GM18861 (cell line): ENCODE results near the gene RASA2.

Experiments
- ATAC-seq: cut with Tn5 transposase; IDR thresholded peaks from one replicate; pipeline ENCODE4 v1.9.1; 2021; ENCODE audit not compliant: unreplicated experiment

The RASA2 gene

DNA sequence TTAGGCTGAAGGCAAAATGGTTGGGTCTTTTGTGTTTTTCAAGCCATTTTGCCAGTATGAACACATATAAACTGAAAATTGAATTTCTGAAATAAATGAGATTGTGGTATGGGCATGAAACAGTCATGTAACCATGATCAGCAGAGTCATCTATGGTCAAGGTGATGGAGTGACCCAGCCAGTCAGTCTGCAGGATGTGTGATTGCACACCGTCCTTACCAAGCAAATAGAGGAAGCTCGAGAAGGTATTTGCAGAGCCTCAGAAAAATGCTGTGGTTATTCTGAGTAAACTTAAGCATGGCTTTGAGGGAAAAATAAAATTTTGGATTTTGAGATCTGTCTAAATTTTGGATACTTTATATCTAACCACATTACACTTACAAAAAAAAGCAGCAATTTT is 155.4 kb downstream of the RASA2 start:
- no peak for ATAC-seq

DNA sequence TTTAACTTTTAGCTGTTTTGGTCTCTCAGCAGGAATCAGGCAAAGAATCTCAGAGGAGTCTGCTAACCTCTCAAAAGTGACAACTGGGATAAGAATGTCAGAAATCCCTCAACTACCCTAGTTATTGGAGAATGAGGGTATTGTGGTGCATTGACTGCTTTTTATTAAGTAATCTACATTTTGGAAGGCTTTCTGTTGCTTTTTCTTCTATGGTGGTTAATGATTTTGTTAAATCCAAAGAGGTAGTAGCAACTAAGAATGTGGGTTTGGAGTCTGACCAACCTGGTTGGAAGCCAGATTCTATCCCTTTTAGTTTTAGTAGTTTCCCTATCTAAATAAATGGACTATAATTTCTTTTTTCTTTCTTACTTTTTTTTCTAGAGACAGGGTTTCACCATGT is 156.6 kb downstream of the RASA2 start:
- ATAC-seq: no peak

DNA sequence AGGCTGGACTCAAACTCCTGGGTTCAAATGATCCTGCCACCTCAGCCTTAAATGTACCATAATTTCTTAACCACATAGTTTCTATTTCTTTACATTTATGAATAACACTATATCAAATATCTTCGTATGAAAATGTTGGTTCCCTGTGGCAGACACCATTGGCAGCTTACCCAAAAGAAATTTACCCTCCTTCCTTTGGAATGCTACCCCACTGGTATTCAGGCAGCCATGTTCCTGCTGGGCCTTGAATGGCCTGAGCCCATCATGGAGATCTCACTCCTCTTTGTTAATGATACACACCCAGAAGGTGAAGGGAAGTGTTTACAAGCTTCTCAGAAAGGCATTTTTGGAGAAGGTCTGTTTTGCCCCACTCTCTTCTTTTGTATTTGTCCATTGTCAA is 157.0 kb downstream of the RASA2 start:
- no peak for ATAC-seq

DNA sequence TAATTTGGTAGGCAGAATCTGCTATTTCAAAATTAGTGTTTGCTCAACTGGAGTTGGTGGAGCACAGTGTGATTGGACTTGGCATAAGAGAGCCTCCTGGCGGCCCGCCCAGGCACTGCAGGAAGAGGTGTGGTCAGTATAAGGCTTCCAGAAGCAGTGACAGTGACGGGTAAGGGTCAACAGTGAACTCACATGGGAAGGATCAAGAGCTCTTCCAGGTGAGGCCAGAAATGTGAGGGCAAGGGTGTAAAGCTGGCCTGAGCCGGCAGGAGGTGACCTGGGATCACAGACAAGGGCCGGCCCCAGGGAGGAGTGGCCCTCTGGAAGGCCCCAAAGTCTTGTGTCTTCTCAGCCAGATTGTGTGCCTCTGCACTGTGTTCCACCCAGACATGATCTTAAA is 158.1 kb downstream of the RASA2 start:
- ATAC-seq: peak; percentile 74

DNA sequence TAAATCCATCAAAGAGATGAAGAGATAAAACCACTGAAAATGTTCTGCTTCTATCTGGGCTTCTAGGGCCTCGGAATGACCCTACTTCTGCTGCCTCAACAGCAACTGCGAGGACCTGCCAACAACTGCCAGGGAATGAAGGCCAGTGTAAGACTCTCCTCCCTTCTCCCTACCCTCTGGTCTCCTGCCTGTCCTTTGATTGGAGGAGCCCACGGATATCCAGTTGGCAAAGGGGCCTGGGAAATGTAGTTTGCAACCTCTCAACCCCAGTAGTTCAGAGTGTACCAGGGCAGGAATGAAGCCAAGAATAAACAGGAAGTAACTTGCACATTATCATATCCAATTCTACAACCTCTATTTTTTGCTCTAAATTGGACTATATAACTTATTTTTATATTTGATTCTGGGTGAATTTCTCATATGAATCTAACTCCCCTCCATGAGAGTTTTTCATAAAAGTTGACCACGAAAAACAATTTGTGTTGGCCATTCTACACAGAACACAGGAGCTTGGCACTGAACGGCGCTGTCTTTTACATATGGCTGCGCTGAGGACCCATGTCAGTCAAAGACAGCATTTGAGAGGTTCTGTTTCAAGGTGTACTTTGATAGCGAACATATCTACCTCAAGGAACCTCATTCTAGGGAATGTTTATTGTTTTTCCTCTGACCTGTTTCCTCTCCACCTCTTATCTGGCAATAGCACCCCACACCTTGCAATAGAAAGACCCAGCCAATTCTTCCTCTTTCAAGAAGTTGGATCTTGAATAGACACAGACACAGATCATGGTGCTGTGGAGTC is 160.1 kb downstream of the RASA2 start:
- no peak for ATAC-seq

DNA sequence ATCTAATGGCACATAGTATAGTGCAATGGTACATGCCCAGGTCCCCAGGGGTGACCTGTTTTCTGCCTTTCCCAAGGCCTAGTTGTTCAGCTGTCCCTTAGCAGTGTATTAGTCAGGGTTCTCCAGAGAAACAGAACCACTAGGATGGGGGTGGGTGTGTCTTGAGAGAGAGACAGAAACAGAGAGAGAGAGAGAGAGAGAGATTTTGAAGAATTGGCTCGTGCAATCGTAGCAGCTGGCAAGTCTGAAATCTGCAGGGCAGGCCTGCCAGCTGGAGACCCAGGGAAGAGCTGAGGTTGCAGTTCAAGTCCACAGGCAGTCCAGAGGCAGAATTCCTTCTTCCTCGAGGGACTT is 160.7 kb downstream of the RASA2 start:
- ATAC-seq: no peak

DNA sequence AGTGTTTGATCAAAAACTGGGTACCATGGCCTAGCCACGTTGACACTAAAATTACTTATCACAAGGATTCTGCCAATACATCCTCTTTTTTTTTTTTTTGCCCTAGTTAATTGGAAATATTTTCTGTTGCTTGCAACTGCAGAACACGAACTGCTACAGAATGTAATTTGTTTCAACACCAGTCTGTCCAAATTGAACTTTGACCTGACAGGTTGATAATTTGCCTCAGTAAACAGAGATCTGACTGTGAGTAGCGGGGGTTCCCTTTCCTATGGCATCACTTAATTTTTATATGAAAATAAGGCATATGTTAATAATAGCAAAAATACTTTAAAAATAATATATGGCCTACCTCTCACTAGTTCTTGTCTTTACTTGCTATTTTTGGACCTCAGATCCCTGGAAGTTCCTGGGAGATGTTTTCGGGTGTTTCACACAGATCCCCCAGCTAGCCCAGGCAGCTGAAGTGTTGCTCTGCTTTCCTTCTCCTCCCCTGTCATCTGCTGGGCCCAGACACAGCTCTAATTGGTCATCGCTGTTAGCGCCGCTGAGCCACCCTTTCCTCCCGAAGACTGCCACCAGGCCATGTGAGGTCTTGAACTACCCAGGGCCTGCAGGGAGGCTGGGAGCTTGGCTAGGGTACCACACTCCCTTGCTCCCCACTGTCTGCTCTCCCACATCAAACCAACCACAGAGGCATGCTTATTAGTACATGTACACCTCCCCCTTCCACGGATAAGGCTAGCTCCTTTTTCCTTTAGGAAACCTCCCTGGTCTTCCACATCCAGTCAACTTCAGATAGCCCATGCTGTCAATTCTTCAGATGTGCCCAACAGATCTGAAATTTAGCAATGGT is 161.5 kb downstream of the RASA2 start:
- ATAC-seq: no peak

DNA sequence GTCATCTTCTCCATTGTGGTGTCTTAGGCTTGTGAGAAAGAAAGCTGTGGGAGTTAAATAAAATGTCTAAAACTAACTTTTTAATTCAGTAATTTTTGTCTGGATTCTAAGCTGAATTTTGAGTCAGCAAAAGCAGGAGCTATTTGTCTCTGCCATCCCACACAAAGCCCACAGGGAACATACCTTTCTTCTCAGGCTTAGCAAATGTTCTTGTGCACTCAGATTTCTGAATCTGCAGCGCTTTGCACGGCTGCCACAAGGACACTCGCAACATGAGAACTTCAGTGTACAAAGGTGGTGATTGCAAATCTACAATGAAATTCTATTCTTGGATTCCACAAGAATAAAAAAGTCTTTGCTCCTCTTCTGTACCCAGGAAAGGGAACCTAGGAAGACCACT is 163.0 kb downstream of the RASA2 start:
- ATAC-seq: no peak

DNA sequence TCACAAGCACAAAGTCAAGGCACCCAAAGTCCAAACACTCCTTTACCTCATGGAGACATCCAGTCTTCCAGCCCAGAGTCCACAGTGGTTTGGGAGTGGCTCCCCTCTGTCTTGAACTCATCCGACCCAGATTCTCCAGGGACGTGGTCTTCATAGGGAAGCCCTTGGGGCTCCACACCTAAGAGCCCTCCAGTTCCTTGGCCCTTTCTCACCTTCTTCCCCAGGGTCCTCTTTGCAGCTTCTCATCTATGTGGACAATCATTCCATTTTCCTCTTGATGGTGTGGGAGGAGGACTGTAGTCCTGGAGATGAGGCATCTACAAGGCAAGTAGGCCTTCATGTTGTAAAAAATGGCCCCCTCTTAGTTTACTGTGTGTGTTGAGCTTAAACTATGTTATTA is 164.0 kb downstream of the RASA2 start:
- ATAC-seq: no peak

DNA sequence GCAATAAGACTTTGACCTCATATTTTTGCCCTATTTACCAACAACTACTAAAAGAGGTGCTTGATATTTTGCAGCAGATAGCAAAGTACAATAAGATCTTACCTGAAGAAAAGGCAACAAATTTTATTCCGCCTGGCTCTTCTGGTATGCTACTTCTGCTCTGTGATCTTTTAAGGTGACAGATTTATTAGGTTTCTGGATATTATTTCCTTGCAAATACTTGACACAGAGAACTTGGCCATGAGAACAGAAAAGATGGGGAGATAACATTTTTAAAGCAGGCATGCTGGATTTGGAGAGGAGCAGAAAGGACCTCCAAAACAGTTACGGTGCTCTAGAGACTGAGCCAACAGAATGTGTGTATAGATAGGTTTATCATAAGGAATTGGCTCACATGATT is 164.6 kb downstream of the RASA2 start:
- no peak for ATAC-seq

DNA sequence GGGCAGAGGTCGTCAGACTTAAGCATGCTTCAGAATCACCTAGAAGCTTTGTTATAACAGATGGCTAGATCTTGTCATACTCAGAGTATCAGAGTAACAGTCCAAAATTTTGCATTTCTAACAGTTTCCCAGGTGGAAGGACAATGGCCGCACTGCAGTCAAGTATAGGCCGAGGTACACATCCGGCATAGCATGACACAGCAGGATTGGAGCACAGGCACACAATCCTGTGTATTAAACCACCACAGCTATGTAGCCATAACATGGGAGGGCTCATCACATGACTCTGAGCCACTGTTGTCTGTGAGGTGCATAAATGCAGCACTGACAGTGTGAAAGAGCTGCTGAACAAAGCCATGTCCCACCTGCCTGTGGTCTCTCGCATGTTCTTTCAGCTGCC is 165.5 kb downstream of the RASA2 start:
- ATAC-seq: no peak

DNA sequence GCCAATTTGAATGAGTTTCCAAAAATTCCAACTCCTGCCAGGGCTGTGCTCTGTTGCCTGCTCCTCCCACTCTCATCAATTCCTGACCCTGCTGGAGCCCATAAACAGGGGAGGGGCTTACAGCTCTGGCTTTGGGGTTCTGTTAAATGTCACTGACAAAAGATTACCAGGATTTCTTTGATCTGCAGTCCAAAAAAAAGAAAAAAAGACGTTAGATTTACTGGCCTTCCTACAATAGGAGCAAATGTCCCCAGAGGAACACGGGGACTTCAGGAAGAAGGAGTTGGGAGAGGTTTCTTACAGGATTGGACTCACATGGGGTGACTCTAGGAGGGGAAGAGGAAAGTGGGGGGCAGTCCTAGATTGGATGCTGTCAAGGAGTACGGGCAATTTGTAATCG is 167.0 kb downstream of the RASA2 start:
- ATAC-seq: no peak

DNA sequence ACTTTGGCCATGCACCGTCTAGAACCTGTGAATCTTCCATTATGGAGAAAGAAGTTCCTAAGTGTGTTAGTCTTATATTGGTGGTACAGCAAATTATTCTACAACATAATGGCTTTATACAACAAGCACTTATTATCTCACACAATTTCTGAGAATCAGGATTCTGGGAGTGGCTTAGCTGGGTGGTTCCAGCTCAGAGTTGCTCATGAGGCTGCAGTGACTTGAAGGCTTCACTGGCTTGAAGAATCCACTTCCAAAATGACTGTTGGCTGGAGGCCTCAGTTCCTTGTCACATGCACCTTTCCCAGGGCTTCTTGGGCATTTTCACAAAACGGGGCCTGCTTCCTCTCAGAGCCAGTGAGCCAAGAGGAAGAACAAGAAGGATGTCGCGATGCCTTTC is 169.0 kb downstream of the RASA2 start:
- ATAC-seq: no peak

DNA sequence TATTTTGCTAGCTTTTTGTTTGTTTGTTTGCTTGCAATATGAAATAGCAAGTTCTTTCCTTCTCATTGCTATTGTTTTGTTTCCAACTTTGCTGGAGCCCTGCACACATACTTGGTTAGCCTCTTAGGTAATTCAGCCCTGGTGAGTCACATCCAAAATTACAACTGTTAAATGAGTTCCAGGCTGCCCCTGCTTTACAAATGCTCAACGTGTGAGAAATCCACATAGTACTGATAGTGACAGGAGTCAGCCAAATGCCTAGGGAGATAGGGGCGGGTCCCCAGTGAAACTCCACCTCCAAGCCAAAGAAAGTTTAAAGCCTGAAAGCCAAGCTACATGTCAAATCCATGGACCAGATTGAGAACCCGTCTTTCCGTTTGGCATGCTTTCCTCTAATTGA is 169.9 kb downstream of the RASA2 start:
- ATAC-seq: no peak

DNA sequence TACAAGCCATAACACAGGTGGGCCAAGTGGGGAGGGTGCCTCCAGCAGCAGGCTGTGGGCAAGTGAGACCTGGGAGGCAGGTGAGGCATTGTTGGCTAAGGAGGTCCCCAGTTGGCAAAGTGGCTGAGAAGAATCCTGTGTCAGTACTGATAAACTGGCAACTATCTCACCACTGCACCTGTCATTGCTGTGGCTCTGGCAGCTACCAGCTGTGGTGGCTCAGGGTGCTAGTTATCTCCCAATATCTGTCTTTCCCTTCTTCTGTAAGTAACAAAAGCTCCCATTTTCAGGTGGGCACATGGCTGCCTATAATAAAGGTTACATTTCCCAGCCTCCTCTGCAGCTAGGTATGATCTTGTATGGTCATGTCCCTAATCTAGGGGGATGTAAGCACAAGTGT is 170.7 kb downstream of the RASA2 start:
- ATAC-seq: no peak

DNA sequence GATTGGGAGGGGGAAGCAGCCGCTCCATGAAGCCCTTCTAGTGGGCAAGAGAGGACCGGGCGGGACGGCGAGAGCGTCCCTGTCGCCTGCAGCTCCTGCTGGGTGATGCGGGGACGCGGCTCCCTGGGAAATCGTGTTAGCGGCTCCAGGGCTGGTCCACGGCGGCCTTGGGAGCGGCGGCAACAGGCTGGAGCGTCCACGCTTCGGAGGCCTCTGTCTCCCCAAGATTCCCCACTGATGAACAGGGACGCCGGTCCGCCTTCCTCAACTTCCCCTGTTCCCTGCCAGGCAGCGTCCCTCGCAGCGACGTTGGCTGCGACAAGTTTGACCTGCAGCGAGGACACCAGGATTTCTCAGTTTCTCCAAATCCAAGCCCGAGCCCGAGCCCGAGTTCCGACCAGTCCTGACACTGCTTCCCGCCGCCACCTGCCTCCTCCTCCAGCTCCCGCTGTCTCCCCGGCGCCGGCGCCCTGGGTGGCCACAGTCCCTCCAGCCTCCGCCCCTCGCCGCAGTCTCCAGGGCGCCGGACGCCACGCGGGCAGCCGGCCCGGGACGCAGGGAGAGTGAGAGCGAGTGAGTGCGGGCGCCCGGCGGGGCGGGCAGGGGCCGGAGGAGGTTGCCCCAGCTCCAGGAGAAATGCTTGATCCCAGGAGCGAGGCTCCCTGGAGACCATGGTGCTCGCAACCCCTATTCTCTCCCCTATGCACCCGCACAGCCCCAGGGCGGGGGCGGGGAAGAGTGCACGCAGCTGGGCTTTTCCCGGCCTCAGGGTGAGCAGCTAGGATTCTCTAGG is 173.2 kb downstream of the RASA2 start:
- ATAC-seq: no peak

DNA sequence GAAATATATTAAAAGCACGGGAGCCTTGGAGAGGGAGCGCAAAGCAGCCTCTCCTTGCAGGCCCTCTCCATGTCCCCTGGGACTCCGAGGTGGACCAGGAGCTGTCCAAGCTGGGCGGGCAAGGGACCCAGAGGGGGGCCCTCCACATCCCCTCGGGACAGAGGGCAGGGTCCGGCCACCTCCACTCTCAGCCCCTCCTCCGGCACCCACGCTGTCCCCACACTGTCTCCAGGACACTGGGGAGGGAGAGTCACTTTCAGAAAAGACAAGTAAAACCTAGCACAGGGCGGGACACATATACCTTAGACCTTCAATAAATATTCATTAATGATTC is 173.8 kb downstream of the RASA2 start:
- no peak for ATAC-seq

DNA sequence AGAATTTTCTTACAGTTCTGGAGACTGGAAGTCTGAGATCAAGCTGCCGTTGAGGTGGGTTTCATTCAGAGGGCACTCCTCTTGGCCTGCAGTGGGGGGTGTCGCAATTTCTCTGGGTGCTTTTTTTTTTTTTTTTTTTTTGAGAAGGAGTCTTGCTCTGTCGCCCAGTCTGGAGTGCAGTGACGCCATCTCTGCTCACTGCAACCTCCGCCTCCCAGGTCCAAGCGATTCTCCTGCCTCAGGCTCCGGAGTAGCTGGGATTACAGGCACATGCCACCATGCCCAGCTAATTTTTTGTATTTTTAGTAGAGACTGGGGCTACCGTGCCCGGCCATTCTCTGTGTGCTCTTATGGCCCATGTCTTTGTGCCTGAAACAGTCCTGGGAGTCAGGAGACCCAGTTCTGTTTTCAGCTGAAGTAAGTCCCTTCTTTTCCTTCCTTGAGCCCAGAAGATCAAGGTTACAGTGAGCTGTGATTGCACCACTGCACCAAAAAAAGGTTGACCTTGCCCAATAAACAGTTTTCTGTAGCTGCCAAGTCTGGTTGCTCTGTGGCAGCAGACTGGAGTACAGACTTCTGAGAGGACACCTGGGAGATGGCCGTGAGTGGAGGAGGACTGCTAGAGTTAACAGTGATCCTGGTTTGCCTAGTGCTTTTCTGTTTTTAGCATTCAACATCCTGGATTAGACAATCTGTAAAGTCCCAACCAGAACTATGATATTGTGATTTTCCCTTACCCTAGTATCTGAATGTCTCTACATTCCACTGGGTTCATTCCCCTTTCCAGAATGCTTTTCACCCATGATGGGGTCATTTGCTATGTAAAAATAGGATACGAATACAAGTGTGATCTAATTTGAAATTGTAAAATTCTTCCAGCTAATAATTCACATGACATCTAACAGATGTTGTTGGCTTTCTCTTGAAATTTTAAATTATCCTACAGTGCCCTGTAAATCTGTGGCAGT is 174.7 kb downstream of the RASA2 start:
- no peak for ATAC-seq

DNA sequence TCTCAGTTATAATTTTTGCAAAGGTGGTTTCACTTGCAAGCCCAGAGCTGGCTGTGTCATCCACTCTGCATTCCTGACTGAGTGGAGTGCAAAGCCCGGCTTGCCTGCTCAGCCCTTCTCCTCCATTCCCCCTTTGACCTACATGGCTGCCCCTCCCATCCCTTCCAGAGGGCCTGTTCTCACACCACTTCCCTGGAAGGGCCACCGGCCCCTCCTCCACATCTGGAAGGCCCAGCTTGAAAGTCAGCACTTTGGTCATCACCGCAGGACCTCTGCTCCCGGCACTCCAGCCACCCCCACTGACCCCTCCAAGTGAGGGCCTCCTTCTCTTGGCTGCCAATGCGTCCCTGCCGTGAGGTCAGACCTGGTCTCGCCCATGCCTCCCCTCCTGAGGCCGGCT is 177.2 kb downstream of the RASA2 start:
- no peak for ATAC-seq
